ENCODE results near the gene CCDC188. TPM values are rescaled to one million over a fixed set of nuclear protein-coding genes. Genes with fewer than 3 reads are reported as not detected.

CCDC188 gene
- polyA plus RNA-seq = 2.7 TPM
- long read RNA-seq, donor 1 = 0 reads
- long read RNA-seq, donor 2 = 0 reads
- long read RNA-seq, donor 3 = 0 reads
- long read RNA-seq, donor 4 = 0 reads
- long read RNA-seq, donor 5 = 0 reads
- long read RNA-seq, donor 6 = 0 reads
- long read RNA-seq, donor 7 = 0 reads
- long read RNA-seq, donor 8 = 0 reads
- long read RNA-seq, donor 9 = 0 reads
- long read RNA-seq, donor 10 = 0 reads
- long read RNA-seq, donor 11 = 0 reads

GRCh38 chr22:20150381-20151275, at the start of gene CCDC188:
Gene CCDC188, minus strand, starts transcription at chr22:20151055. Its CDS starts 69 bp downstream, at chr22:20150986.
- peaks cover 13% of the 10 kb centered on the region for H3K4me1 ChIP-seq (ENCODE audit: control insufficient read depth, insufficient read depth, low read length)
- DNase-seq = no peak
- no CpG with 5 or more reads among the region's 14 CpGs for WGBS (ENCODE audit: insufficient coverage, low lambda C conversion rate)
- H3K9me3 ChIP-seq (ENCODE audit: control insufficient read depth, low read depth, low read length) = no peaks in the 10 kb centered on the region
- no peak within 1 kb of the TSS for H3K4me3 ChIP-seq (ENCODE audit: low read length)
- H3K36me3 ChIP-seq (ENCODE audit: control insufficient read depth, insufficient read depth, low read length) = peaks cover 3% of the 10 kb centered on the region
- H3K27me3 ChIP-seq (ENCODE audit: control insufficient read depth, insufficient read depth, low read length) = no peaks in the 10 kb centered on the region
- no peak within 1 kb of the TSS for H3K27ac ChIP-seq (ENCODE audit: low read length)

- Histone ChIP-seq H3K9me3 (ENCODE audit: control insufficient read depth, low read depth, low read length) (no peaks in the 10 kb centered on the region), H3K27ac (ENCODE audit: low read length) (peak overlapping the region; percentile 21), H3K27me3 (ENCODE audit: control insufficient read depth, insufficient read depth, low read length) (no peaks in the 10 kb centered on the region), H3K4me3 (ENCODE audit: low read length) (no peak overlapping the region), H3K36me3 (ENCODE audit: control insufficient read depth, insufficient read depth, low read length) (no peaks in the 10 kb centered on the region), H3K4me1 (ENCODE audit: control insufficient read depth, insufficient read depth, low read length) (peaks cover 42% of the 10 kb centered on the region)
- no peak for DNase-seq
- WGBS (ENCODE audit: insufficient coverage, low lambda C conversion rate) = no CpG with 5 or more reads among the region's 5 CpGs
Measured at GRCh38 chr22:20199906-20200305, 49.1 kb upstream of the CCDC188 start.

GRCh38 chr22:20199413-20199842, 48.6 kb upstream of the CCDC188 start:
- no peaks in the 10 kb centered on the region for H3K27me3 ChIP-seq (ENCODE audit: control insufficient read depth, insufficient read depth, low read length)
- no peak overlapping the region for H3K4me3 ChIP-seq (ENCODE audit: low read length)
- no peaks in the 10 kb centered on the region for H3K9me3 ChIP-seq (ENCODE audit: control insufficient read depth, low read depth, low read length)
- H3K4me1 ChIP-seq (ENCODE audit: control insufficient read depth, insufficient read depth, low read length) = peaks cover 37% of the 10 kb centered on the region
- no peaks in the 10 kb centered on the region for H3K36me3 ChIP-seq (ENCODE audit: control insufficient read depth, insufficient read depth, low read length)
- no peak for DNase-seq
- 88% methylated on average over 1 of the region's 1 CpG for WGBS (ENCODE audit: insufficient coverage, low lambda C conversion rate)
- no peak overlapping the region for H3K27ac ChIP-seq (ENCODE audit: low read length)

- H3K4me1 ChIP-seq (ENCODE audit: control insufficient read depth, insufficient read depth, low read length) = peaks cover 31% of the 10 kb centered on the region
- no peak for DNase-seq
- no peaks in the 10 kb centered on the region for H3K36me3 ChIP-seq (ENCODE audit: control insufficient read depth, insufficient read depth, low read length)
- WGBS (ENCODE audit: insufficient coverage, low lambda C conversion rate) = 100% methylated on average over 1 of the region's 10 CpGs
- H3K9me3 ChIP-seq (ENCODE audit: control insufficient read depth, low read depth, low read length) = no peaks in the 10 kb centered on the region
- no peak overlapping the region for H3K4me3 ChIP-seq (ENCODE audit: low read length)
- H3K27me3 ChIP-seq (ENCODE audit: control insufficient read depth, insufficient read depth, low read length) = no peaks in the 10 kb centered on the region
- H3K27ac ChIP-seq (ENCODE audit: low read length) = no peak overlapping the region
Measured at GRCh38 chr22:20198557-20199319, 47.9 kb upstream of the CCDC188 start.

- Histone ChIP-seq H3K4me1 (ENCODE audit: control insufficient read depth, insufficient read depth, low read length) (peaks cover 18% of the 10 kb centered on the region), H3K9me3 (ENCODE audit: control insufficient read depth, low read depth, low read length) (no peaks in the 10 kb centered on the region), H3K4me3 (ENCODE audit: low read length) (no peak overlapping the region), H3K27me3 (ENCODE audit: control insufficient read depth, insufficient read depth, low read length) (no peaks in the 10 kb centered on the region), H3K36me3 (ENCODE audit: control insufficient read depth, insufficient read depth, low read length) (no peaks in the 10 kb centered on the region), H3K27ac (ENCODE audit: low read length) (no peak overlapping the region)
- WGBS (ENCODE audit: insufficient coverage, low lambda C conversion rate) = no CpG with 5 or more reads among the region's 18 CpGs
- DNase-seq = no peak
Measured at GRCh38 chr22:20197407-20198030, 46.7 kb upstream of the CCDC188 start.

GRCh38 chr22:20196094-20196842, 45.4 kb upstream of the CCDC188 start:
- Histone ChIP-seq H3K9me3 (ENCODE audit: control insufficient read depth, low read depth, low read length) (no peaks in the 10 kb centered on the region), H3K27me3 (ENCODE audit: control insufficient read depth, insufficient read depth, low read length) (no peaks in the 10 kb centered on the region), H3K4me1 (ENCODE audit: control insufficient read depth, insufficient read depth, low read length) (peaks cover 10% of the 10 kb centered on the region), H3K4me3 (ENCODE audit: low read length) (no peak overlapping the region), H3K27ac (ENCODE audit: low read length) (no peak overlapping the region), H3K36me3 (ENCODE audit: control insufficient read depth, insufficient read depth, low read length) (no peaks in the 10 kb centered on the region)
- DNase-seq = no peak
- no CpG with 5 or more reads among the region's 19 CpGs for WGBS (ENCODE audit: insufficient coverage, low lambda C conversion rate)

- H3K36me3 ChIP-seq (ENCODE audit: control insufficient read depth, insufficient read depth, low read length) = no peaks in the 10 kb centered on the region
- no peaks in the 10 kb centered on the region for H3K9me3 ChIP-seq (ENCODE audit: control insufficient read depth, low read depth, low read length)
- no peak overlapping the region for H3K27ac ChIP-seq (ENCODE audit: low read length)
- H3K4me1 ChIP-seq (ENCODE audit: control insufficient read depth, insufficient read depth, low read length) = peaks cover 4% of the 10 kb centered on the region
- DNase-seq = no peak
- H3K4me3 ChIP-seq (ENCODE audit: low read length) = no peak overlapping the region
- WGBS (ENCODE audit: insufficient coverage, low lambda C conversion rate) = no CpG with 5 or more reads among the region's 15 CpGs
- H3K27me3 ChIP-seq (ENCODE audit: control insufficient read depth, insufficient read depth, low read length) = no peaks in the 10 kb centered on the region
Measured at GRCh38 chr22:20194681-20195593, 44.1 kb upstream of the CCDC188 start.

GRCh38 chr22:20193761-20194494, 43.1 kb upstream of the CCDC188 start:
- Histone ChIP-seq H3K36me3 (ENCODE audit: control insufficient read depth, insufficient read depth, low read length) (no peaks in the 10 kb centered on the region), H3K4me1 (ENCODE audit: control insufficient read depth, insufficient read depth, low read length) (peaks cover 2% of the 10 kb centered on the region), H3K27ac (ENCODE audit: low read length) (no peak overlapping the region), H3K9me3 (ENCODE audit: control insufficient read depth, low read depth, low read length) (no peaks in the 10 kb centered on the region), H3K27me3 (ENCODE audit: control insufficient read depth, insufficient read depth, low read length) (no peaks in the 10 kb centered on the region), H3K4me3 (ENCODE audit: low read length) (no peak overlapping the region)
- WGBS (ENCODE audit: insufficient coverage, low lambda C conversion rate) = no CpG with 5 or more reads among the region's 17 CpGs
- no peak for DNase-seq

Measured in large intestine (tissue), 12 donors.